Cardiac atrium fibroblast (primary cell): ENCODE data around the gene PCDHGB1. TPM values are rescaled to one million over a fixed set of nuclear protein-coding genes. Genes with fewer than 3 reads are reported as not detected.

ENCODE experiments used
- total RNA-seq: library from RNA; depleted of rRNA; stranded (reverse); fragments of >200 nt; gene quantifications from 2 replicates; pipeline ENCODE4 v1.2.3, GENCODE V29; 2015

PCDHGB1 gene
- 0.36 and 0.81 TPM in 2 replicates for total RNA-seq

DNA sequence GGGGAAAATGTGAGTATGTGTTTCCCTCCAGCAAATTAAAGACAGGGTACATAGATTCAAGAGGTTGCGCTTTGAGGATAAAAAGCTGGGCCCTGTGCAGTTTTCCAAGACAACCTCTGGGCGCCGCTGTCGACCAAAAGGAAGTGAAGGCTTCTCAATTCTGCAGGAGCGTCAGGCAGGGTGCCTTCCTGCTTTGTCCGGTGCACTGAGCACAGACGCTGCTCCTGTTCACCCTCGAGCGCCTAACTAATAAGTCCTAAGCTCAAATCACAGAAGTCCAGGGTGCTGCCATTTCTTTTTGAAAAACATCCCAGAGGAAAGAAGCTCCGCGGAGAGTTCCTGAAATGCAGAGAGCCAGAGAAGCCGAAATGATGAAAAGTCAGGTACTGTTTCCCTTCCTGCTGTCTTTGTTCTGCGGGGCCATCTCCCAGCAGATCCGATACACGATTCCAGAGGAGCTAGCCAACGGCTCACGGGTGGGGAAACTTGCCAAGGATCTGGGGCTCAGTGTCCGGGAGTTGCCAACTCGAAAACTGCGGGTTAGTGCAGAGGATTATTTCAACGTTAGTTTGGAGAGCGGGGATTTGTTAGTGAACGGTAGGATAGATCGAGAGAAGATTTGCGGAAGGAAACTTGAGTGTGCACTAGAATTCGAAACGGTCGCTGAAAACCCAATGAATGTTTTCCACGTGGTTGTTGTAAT, at the start of gene PCDHGB1:
Gene PCDHGB1 (plus strand): TSS at position 183 of the 703 bp plus-strand sequence. CDS start 162 bp downstream, at position 345.

DNA sequence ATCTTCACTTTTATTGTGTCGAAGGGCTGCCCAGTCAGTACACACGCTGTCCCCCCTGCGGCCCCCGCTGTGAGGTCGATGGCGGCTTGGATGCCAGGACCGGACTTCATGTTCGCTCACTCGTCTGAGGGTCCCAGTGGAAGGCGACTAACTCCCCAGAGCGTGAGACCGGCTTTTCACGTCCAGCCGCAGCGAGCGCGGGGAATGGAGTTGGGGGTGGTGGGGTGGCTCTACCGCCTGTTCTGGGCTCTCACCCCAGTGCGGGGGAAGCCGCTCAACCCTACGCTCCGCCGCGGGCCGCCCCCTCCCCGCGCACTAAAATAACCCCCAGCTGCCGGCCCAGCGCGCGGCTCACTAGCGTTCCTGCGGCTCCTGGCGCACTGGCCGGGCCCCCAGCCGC, 46.1 kb upstream of the PCDHGB1 start, which contains the start of gene SLC25A2:
Gene SLC25A2 (minus strand): TSS at position 294 of the 400 bp plus-strand sequence. CDS start 184 bp downstream, at position 110.

DNA sequence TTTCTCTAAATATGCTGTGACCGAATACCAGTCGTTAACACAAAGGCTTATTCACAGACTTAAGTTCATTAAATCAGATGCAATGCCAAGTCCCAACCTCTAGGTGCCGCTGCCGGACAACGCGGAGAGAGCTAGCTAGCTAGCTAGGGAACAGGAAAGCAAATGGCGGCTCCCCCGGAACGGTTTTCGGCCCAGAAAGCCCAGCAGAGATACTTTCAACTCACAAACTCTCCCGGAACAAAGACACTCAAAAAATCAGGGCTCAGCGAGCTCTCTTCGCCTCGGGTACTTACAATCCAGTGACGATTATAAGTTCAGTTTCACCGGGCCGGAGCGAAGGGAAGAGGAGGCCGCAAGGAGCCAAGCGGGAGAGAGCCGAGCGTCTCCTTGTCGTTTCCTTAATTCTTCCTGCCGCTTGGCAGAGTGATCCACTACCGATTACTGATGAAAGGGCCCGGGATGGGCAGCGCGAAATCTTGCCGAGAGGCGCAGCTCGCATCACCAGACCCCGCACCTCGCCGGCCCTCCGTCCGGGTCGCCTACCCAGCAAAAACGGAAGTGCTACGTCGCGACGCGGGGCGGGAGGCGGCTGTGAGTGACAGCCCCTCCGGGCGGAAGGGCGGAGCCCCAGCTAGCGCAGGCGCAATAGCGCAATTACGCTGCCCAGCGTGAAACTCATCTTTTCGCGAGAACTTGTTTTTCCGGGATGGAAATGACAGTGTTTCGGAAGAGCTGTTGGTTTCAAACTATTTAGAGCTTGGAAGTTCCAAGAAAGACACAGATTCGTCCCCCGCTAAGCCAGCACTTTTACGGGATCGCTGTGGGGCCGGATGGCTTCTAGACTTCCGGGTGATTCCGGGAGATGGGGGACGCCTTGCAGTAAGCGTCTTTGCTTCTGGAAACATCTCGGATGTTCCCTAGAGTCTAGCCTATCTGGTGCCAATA, 29.4 kb upstream of the PCDHGB1 start, which contains the start of gene TAF7:
Gene TAF7 (minus strand): TSS at position 560 of the 945 bp plus-strand sequence. CDS start 740 bp downstream, outside the sequence.

DNA sequence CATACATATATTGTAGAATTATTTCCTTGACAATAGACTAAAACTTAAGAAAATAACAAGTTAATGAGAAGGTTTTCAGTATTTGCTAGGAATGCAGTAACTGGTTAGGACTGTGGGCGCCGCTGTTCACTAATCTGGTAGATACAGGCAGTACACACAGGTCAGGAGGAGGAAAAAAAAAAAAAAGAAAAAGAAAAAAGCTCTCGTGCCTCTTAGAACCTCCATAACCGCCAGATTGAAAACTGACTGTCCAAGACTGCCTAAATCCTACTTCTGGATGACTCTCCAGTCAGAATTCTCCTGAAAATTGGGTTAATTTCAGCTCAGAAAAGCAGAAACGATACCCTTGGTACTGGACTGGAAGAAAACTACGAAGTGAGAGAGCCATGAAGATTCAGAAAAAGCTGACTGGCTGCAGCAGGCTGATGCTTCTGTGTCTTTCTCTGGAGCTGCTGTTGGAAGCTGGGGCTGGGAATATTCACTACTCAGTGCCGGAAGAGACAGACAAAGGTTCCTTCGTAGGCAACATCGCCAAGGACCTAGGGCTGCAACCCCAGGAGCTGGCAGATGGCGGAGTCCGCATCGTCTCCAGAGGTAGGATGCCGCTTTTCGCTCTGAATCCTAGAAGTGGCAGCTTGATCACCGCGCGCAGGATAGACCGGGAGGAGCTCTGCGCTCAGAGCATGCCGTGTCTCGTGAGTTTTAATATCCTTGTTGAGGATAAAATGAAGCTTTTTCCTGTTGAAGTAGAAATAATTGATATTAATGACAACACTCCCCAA, 19.4 kb upstream of the PCDHGB1 start, which contains the start of gene PCDHGA1:
Gene PCDHGA1 (plus strand): TSS at position 216 of the 782 bp plus-strand sequence.

DNA sequence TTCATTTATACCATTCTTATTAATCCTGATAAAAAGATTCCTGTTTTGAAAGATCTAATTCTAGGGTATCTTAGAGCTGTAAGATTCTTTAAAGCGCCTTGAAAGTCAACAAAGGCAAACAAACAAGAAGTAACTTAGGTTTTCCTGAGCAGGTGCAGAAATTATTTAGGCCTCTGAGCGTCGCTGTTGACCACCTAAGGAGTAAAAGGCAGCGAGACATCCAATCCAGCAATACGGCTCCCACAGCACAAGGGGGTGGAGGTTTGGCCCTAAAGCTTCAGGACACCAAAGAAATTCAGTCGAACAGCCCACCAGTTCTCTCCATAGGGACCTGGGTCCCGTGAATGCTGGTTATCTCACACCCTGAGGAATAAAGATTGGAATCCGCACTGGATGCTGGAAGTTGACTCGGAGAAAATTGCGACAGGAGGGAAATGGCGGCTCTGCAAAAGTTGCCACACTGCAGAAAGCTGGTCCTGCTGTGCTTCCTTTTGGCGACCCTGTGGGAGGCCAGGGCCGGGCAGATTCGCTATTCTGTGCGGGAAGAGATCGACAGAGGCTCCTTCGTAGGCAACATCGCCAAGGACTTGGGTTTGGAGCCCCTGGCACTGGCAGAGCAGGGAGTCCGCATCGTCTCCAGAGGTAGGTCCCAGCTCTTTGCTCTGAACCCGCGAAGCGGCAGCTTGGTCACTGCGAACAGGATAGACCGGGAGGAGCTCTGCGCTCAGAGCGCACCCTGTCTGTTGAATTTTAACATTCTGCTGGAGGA, 11.2 kb upstream of the PCDHGB1 start, which contains the start of gene PCDHGA2:
Gene PCDHGA2 (plus strand): TSS at position 223 of the 769 bp plus-strand sequence.

DNA sequence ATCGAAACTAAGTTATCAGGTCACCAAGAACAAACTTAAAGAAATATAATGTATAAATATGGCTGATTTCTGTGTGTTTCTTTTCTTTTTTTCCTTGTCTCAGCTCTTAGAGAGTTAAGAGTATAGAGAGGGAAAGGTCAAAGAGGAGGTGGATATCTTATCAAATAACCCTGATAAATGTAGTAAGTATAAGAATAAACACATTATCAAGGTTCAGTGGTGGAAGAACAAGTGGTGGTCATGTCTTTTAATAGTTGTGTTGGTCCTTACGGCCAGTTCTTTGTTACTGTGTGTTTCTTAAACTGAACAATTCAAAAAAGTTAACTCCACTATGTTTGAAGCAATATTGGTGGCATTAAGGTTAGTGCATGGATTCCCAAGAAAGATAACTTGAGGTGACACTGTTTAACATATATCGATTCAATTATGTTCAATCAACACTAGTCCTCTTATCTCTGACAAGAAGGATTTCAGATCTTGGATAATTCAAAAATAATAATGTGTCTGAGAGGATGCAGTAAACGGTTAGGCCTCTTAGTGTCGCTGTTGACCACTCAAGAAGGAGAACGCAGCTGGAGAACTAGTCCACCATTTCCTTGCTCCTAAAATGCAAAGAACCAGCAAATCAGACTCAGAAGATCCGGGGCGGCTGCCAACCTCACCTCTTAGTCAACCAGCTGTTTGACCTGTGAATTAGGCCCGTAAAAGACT, 6.5 kb upstream of the PCDHGB1 start, which contains the start of gene PCDHGA3:
Gene PCDHGA3 (plus strand): TSS at position 588 of the 711 bp plus-strand sequence. CDS start 205 bp downstream, outside the sequence.

DNA sequence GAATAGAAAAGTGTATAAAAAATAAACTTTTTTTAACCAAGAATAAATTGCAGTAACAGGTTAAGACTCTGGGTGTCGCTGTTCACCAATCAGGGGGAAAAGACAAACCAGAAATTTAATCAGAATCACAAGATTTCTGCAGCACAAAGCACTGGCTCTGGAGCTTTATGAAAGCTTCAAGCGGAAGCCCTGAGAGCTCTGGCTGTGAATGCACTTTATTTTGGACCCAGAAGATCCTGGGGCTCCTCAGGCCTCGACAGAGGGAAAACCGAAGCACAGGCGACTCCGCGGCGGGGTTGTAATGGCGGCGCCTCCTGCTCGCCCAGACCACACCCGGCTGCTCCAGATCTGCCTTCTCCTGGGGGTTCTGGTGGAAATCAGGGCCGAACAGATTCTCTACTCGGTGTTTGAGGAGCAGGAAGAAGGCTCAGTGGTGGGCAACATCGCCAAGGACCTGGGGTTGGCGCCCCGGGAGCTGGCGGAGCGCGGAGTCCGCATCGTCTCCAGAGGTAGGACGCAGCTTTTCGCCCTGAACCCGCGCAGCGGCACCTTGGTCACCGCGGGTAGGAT, 5.1 kb downstream of the PCDHGB1 start, which contains the start of gene PCDHGA4:
Gene PCDHGA4 (plus strand): TSS at position 122 of the 570 bp plus-strand sequence. CDS start 87 bp downstream, at position 209.

DNA sequence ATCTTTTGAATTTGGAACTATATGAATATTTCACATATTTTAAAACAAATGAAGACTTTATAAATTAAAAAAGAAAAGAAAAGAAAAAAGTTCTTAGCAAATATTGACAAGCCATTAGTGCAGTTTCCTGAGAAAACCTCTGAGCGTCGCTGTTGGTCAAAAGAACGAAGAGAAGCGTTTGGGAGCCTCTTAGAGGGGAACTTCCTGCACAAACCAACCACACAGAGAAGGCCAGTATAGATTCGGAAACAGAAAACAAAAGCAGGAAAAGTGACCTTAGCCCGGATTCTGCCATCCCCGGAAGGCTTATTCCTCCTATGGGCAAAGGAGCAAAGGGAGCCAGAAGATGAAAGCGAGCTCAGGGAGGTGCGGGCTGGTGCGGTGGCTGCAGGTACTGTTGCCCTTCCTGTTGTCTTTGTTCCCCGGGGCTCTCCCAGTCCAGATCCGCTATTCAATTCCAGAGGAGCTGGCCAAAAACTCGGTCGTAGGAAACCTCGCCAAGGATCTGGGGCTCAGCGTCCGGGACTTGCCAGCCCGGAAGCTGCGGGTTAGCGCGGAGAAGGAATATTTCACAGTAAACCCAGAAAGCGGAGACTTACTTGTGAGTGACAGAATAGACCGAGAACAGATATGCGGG, 10.0 kb downstream of the PCDHGB1 start, which contains the start of gene PCDHGB2:
Gene PCDHGB2 (plus strand): TSS at position 205 of the 637 bp plus-strand sequence. CDS start 142 bp downstream, at position 347.

DNA sequence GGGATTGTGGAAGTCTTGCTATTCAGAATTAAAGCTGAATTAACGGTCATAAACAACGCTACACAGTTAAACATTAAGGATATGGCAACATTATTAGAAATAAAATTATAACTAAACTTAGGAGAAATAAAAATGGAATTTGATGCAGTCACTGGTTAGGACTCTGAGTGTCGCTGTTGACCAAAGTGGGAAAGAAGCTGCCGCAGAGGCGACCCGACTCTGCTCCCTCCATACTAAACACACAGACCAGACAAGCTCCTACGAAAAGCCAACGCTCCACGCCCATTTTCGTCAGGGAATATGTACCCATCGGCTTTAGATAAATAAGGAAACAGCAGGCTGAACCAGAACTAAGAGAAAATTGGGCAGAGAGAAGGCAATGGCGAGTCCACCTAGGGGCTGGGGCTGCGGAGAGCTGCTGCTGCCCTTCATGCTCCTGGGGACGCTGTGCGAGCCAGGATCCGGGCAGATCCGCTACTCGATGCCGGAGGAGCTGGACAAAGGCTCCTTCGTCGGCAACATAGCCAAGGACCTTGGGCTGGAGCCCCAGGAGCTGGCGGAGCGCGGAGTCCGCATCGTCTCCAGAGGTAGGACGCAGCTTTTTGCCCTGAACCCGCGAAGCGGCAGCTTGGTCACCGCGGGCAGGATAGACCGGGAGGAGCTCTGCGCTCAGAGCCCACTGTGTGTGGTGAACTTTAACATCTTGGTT, 14.2 kb downstream of the PCDHGB1 start, which contains the start of gene PCDHGA5:
Gene PCDHGA5 (plus strand): TSS at position 211 of the 709 bp plus-strand sequence. CDS start 169 bp downstream, at position 380.

DNA sequence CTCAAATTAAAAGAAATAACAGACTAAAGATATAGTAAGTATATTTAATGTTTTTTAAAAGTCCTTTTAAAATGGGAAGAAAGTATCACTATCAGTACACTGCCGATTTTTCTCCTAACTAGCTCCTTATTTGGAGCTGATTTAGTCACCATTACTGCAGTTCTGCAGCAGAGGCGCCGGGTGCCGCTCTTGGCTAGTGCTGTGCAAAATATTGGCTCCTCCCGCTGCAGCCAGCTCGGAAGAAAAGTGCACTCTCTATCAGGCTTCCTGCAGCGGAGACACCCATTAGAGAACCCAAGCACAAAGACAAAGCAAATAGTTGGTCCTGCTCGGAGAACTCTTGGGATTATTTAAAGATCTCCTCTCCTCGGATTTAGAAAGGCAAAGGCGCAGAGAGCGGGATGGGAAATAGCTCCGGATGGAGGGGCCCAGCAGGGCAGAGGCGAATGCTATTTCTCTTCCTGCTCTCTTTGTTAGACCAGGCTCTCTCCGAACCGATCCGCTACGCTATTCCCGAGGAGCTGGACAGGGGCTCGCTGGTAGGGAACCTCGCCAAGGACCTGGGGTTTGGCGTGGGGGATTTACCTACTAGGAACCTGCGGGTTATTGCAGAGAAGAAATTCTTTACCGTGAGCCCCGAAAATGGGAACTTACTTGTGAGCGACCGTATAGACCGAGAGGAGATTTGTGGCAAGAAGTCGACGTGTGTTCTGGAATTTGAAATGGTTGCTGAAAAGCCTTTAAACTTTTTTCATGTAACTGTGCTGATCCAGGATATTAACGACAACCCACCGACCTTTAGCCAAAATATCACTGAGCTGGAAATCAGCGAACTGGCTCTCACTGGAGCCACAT, 20.3 kb downstream of the PCDHGB1 start, which contains the start of gene PCDHGB3:
Gene PCDHGB3 (plus strand): TSS at position 249 of the 855 bp plus-strand sequence. CDS start 153 bp downstream, at position 402.

DNA sequence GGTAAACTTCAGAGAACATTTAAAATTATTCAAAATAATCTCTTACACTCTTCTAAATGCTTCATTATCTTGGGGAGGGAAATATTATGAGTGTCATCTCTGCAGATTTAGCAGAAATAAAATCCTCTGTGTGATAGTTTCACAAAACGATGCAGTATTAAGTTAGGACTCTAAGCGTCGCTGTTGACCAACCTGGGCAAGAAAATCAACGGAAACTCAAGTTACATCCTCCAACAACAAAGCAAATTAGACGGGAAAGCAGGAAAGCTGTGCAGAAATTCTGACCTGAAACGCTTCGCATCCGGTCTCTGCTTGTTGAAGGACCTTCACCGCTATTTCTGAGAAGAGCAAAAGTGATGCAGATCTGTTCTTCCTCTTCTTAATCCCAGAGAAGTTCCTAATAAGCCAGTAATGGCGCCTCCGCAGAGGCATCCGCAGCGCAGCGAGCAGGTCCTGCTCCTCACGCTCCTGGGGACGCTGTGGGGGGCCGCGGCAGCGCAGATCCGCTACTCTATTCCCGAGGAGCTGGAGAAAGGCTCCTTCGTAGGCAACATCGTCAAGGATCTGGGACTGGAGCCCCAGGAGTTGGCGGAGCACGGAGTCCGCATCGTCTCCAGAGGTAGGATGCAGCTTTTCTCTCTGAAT, 23.9 kb downstream of the PCDHGB1 start, which contains the start of gene PCDHGA6:
Gene PCDHGA6 (plus strand): TSS at position 219 of the 645 bp plus-strand sequence. CDS start 193 bp downstream, at position 412.

DNA sequence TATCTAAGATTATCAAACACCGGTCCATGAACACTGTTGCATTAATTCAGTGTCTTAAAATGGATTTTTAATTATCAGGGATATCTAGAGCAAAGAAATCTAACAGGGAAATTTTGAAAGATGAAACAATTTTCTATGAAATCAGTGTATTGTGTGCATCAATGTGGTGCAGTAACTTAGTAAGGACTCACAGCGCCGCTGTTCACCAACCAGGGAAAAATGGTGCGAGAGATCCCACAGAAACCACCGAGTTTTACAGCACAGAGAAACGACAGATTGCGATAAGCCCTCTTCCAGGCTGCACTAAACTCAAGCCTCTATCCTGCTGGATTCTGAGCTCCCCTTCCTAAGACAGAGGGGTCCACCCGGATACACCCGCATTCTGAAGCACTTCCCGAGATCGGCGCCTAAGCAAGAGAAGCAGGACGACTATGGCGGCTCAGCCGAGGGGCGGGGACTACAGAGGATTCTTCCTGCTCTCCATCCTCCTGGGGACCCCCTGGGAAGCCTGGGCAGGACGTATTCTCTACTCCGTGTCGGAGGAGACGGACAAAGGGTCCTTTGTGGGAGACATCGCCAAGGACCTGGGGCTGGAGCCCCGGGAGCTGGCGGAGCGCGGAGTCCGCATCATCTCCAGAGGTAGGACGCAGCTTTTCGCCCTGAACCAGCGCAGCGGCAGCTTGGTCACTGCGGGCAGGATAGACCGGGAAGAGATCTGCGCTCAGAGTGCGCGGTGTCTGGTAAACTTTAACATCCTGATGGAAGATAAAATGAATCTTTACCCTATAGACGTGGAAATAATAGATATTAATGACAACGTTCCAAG, 32.8 kb downstream of the PCDHGB1 start, which contains the start of gene PCDHGA7:
Gene PCDHGA7 (plus strand): TSS at position 274 of the 826 bp plus-strand sequence. CDS start 158 bp downstream, at position 432.

DNA sequence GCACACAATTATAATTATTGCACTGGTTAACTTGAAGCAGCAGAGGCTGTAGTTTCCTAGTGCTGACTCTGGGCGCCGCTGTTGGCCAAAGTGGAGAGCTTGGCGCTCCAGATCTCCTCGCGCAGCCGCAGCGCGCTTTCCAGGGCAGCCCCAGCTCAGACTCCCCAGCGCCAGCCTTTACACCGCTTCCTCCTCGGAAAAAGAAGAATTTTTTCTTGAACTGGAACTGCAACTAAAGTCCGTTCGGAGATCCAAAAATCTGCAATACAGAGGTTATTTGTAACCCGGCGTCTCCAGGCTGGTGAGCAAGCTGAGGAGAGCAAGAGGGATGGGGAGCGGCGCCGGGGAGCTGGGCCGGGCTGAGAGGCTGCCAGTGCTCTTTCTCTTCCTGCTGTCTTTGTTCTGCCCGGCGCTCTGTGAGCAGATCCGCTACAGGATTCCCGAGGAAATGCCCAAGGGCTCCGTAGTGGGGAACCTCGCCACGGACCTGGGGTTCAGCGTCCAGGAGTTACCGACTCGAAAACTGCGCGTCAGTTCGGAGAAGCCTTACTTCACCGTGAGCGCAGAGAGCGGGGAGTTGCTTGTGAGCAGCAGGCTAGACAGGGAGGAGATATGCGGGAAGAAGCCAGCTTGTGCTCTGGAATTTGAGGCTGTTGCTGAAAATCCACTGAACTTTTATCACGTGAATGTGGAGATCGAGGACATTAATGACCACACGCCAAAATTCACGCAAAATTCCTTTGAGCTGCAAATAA, 37.8 kb downstream of the PCDHGB1 start, which contains the start of gene PCDHGB4:
Gene PCDHGB4 (plus strand): TSS at position 142 of the 755 bp plus-strand sequence. CDS start 187 bp downstream, at position 329.

DNA sequence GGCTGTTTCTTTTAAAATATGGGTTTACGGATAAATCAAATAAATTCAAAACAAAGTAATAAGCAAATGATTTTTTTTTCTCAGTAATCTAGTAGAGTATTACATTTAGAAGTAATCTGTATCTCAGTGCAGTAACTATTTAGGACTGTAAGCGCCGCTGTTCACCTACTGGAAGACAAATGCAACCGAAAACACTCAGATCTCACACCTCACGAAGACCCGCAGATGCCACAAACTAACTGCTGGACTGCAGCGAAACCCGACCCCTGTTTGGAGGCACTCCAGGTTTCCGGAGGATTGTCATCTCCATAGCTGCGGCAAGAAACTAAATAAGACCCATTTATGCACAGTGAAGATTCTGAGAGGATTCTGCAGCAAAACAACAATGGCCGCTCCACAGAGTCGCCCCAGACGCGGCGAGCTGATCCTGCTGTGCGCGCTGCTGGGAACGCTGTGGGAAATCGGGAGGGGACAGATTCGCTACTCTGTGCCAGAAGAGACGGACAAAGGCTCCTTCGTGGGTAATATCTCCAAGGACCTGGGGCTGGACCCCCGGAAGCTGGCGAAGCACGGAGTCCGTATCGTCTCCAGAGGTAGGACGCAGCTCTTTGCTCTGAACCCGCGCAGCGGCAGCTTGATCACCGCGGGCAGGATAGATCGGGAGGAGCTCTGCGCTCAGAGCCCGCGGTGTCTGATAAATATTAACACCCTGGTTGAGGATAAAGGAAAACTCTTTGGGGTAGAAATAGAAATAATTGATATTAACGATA, 42.7 kb downstream of the PCDHGB1 start, which contains the start of gene PCDHGA8:
Gene PCDHGA8 (plus strand): TSS at position 205 of the 770 bp plus-strand sequence. CDS start 181 bp downstream, at position 386.

